Choroid plexus epithelial cell (primary cell): ENCODE data around the gene FBXO4.

ENCODE experiments used
- DNase-seq: peaks from one replicate; pipeline ENCODE4 v3.0.0-alpha.2; 2010; ENCODE audit warnings: low read depth
- H3K4me3 ChIP-seq: 2 replicates; pipeline ENCODE4 v1.5.1; 2011; ENCODE audit warnings: low read depth, mild to moderate bottlenecking, control low read depth, low read length, moderate library complexity
- TF ChIP-seq, protein P1 (sequence below): conservative IDR thresholded peaks from 2 replicates; pipeline ENCODE4 v1.5.1; 2011; ENCODE audit warnings: low read depth, mild to moderate bottlenecking, control low read depth, inconsistent platforms, low read length, moderate library complexity

FBXO4 gene

GRCh38 chr5:41883936-41884335 lies 41.1 kb upstream of the FBXO4 start:
- TF ChIP-seq, protein P1, sequence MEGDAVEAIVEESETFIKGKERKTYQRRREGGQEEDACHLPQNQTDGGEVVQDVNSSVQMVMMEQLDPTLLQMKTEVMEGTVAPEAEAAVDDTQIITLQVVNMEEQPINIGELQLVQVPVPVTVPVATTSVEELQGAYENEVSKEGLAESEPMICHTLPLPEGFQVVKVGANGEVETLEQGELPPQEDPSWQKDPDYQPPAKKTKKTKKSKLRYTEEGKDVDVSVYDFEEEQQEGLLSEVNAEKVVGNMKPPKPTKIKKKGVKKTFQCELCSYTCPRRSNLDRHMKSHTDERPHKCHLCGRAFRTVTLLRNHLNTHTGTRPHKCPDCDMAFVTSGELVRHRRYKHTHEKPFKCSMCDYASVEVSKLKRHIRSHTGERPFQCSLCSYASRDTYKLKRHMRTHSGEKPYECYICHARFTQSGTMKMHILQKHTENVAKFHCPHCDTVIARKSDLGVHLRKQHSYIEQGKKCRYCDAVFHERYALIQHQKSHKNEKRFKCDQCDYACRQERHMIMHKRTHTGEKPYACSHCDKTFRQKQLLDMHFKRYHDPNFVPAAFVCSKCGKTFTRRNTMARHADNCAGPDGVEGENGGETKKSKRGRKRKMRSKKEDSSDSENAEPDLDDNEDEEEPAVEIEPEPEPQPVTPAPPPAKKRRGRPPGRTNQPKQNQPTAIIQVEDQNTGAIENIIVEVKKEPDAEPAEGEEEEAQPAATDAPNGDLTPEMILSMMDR: no peak
- no peak for DNase-seq
- H3K4me3 ChIP-seq: no peak overlapping the region

DNA sequence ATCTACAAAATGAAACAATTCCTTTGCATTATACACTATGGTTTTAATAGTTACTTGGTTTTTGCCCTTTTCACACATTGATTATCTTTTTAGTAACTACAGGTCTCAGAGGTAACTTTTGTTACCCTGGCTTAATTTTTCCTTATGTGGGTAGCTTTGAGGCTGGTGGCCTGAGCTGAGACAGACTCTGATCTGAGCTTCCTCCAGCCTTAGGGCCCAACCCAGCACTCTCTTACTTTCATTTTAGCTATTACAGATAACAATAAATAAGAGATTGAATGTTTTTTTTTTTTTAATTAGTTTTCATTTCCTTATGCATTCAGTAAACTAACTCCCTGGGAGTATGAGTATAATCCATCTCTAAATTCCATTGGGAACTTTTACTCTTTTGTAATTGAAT lies 39.8 kb upstream of the FBXO4 start:
- TF ChIP-seq, protein P1: no peak
- no peak overlapping the region for H3K4me3 ChIP-seq
- DNase-seq: no peak

DNA sequence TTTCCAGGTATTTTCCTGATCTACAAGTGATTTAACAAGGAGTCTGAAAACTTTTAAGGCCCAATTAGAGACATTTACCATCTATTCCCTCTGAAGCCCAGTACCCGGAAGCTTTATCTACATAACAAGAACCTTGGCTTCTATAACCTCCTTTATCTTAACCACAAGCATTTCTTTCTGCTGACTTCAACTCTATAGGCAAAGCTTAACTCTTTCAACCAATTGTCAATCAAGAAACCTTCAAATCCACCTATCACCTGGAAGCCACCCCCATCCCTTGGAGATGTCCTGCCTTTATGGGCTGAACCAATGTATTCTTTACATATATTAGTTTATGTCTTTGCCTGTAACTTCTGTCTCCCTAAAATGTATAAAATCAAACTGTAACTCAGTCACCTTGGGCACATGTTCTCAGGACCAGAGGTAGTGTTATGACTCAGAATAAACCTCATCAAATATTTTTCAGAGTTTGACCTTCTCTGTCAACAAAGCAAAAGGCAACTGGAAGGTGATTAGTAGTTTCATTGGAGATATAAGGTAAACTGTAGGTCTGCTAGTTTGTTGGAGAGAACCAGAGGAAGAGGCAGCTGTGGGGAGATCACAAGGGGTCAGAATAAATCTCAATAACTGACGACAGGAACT lies 33.9 kb upstream of the FBXO4 start:
- no peak overlapping the region for H3K4me3 ChIP-seq

DNA sequence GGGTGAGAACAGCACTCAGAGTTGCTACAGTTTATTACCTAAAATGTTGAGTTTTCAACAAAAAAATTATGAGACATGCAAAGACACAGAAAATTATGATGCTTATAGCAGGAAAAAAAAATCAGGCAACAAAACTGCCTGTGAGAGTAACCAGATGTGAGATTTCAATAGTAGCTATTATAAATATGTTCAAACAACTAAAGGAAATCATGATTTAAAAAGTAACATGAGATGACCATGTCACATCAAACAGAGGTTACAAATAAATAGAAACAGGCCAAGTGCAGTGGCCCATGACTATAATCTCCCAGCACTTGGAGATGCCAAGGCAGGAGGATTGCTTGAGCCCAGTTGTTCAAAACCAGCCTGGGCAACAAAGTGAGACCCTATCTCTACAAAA lies 33.0 kb upstream of the FBXO4 start:
- TF ChIP-seq, protein P1: no peak
- DNase-seq: no peak

More for the DNA sequence above, 33.9 kb upstream of the FBXO4 start:
- DNase-seq: no peak
- TF ChIP-seq, protein P1: no peak

DNA sequence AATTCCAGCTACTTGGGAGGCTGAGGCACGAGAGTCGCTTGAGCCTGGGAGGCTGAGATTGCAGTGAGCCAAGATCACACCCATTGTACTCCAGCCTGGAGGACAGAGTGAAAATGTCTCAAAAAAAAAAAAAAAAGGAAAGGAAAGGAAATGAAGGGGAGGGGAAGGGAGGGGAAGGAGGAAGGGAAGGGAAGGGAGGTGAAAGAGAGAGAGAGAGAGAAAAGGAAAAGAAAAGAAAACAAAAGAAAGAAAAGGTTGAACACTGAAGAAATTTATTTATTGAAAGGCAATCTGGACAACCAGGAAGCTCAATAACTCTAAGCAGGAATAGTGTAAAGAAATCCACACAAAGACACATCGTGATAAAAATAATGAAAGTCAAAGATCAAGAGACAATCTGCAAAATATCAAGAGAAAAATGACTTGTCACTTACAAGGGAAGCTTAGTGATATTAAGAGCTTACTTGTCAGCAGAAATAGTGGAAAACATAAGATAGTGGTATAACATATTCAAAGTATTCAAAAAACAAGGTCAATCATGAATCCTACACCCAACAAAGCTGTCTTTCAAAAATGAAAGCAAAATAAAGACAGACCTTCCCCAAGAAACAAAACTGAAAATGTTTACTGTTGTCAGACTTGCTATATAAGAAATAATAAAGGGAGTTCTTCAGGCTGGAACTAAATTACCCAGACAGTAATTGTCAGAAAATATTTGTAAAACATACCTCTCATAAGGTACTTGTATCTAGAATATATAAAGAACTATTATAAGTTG lies 31.8 kb upstream of the FBXO4 start:
- H3K4me3 ChIP-seq: no peak overlapping the region
- DNase-seq: no peak
- TF ChIP-seq, protein P1: no peak

More for the DNA sequence above, 33.0 kb upstream of the FBXO4 start:
- no peak overlapping the region for H3K4me3 ChIP-seq

- no peak overlapping the region for H3K4me3 ChIP-seq
- DNase-seq: no peak
- TF ChIP-seq, protein P1: no peak
Observed at GRCh38 chr5:41896230-41896629, 28.9 kb upstream of the FBXO4 start.

DNA sequence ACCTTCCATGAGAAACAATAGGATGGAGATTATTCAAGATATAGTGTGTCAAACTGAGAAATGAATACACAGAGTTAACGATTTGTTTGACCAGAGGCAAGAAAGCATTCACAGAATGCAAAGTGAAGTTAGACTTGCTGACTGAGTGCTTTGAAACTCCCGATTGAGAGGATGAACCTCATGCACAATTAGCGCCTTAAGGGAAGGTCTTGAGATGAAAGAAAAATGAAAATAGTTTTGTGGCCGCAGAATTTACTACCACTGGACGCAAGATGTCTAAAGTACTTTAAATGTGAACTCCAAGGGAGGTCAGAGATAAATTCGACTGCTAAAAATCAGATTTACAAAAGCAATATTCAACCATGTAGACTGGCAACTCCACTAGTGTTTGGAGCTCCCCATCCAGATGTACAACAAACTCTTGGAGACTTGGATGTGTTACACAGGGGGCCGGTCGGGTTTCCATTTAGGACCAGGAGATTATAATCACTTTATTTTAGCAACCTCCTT lies 21.6 kb upstream of the FBXO4 start:
- no peak for DNase-seq

More for the DNA sequence above, 21.6 kb upstream of the FBXO4 start:
- peak overlapping the region; percentile 92 for H3K4me3 ChIP-seq
- TF ChIP-seq, protein P1: no peak
